GM19455 (cell line): ENCODE results near the gene RTF2.

Experiments
- ATAC-seq: cut with Tn5 transposase; IDR thresholded peaks from one replicate; pipeline ENCODE4 v1.9.1; 2021; ENCODE audit not compliant: unreplicated experiment

Gene RTF2

GRCh38 chr20:56437196-56437960, 31.0 kb upstream of the RTF2 start:
- no peak for ATAC-seq

GRCh38 chr20:56438284-56438683, 30.1 kb upstream of the RTF2 start:
- ATAC-seq = no peak

GRCh38 chr20:56439771-56440291, 28.6 kb upstream of the RTF2 start:
- no peak for ATAC-seq

- no peak for ATAC-seq
Measured at GRCh38 chr20:56440346-56441007, 27.9 kb upstream of the RTF2 start.

- ATAC-seq = no peak
Measured at GRCh38 chr20:56442389-56443365, 25.8 kb upstream of the RTF2 start.

- no peak for ATAC-seq
Measured at GRCh38 chr20:56443654-56444540, 24.5 kb upstream of the RTF2 start.

GRCh38 chr20:56445130-56445529, 23.3 kb upstream of the RTF2 start:
- no peak for ATAC-seq

GRCh38 chr20:56445540-56445939, 22.9 kb upstream of the RTF2 start:
- ATAC-seq = no peak

- no peak for ATAC-seq
Measured at GRCh38 chr20:56447227-56447626, 21.2 kb upstream of the RTF2 start.

GRCh38 chr20:56449459-56449858, 19.0 kb upstream of the RTF2 start:
- ATAC-seq = no peak

GRCh38 chr20:56451056-56451765, 17.2 kb upstream of the RTF2 start:
- ATAC-seq = no peak

- peak; percentile 68 for ATAC-seq
Measured at GRCh38 chr20:56453352-56453751, 15.1 kb upstream of the RTF2 start.

- ATAC-seq = peak; percentile 65
Measured at GRCh38 chr20:56454754-56455153, 13.7 kb upstream of the RTF2 start.

- ATAC-seq = no peak
Measured at GRCh38 chr20:56458206-56458821, 10.1 kb upstream of the RTF2 start.

GRCh38 chr20:56460459-56460858, 8.0 kb upstream of the RTF2 start:
- ATAC-seq = no peak

- ATAC-seq = no peak
Measured at GRCh38 chr20:56461576-56461975, 6.9 kb upstream of the RTF2 start.

GRCh38 chr20:56463428-56463827, 5.0 kb upstream of the RTF2 start:
- ATAC-seq = no peak

- ATAC-seq = no peak
Measured at GRCh38 chr20:56465997-56466396, 2.4 kb upstream of the RTF2 start.

- ATAC-seq = peak; percentile 2
Measured at GRCh38 chr20:56467968-56468315, 485 bp upstream of the RTF2 start.
